ENCODE results near the gene TMEM165. TPM values are rescaled to one million over a fixed set of nuclear protein-coding genes. Genes with fewer than 3 reads are reported as not detected.

TMEM165 gene
- total and polyA plus RNA-seq, 3 donors from 2014 or later = 39.9 to 122 (median 94.8) TPM

GRCh38 chr4:55367084-55367722, 28.6 kb upstream of the TMEM165 start:
- Histone ChIP-seq H3K27ac (no peak overlapping the region), H3K27me3 (no peaks in the 10 kb centered on the region), H3K9me3 (no peaks in the 10 kb centered on the region), H3K4me1 (no peaks in the 10 kb centered on the region), H3K36me3 (ENCODE audit: low read depth, missing control alignments) (no peaks in the 10 kb centered on the region), H3K4me3 (no peak overlapping the region)
- no peak for DNase-seq
- TF ChIP-seq CTCF (IDR thresholded peaks at IDR 0.05) (no peak), POLR2A (IDR thresholded peaks at IDR 0.05) (no peak)
- 85 to 90% methylated on average over 6 of the region's 6 CpGs for WGBS, 2 donors
- intact Hi-C loops (cut with DNase I; ENCODE audit: low total_unique reads) = no loop called here

GRCh38 chr4:55369968-55370367, 25.8 kb upstream of the TMEM165 start:
- intact Hi-C loops (cut with DNase I; ENCODE audit: low total_unique reads) = no loop called here
- H3K36me3 ChIP-seq (ENCODE audit: low read depth, missing control alignments) = no peaks in the 10 kb centered on the region
- no peaks in the 10 kb centered on the region for H3K27me3 ChIP-seq
- no peak overlapping the region for H3K27ac ChIP-seq
- 84 to 97% methylated on average over 2 of the region's 2 CpGs for WGBS, 2 donors
- no peaks in the 10 kb centered on the region for H3K9me3 ChIP-seq
- no peak overlapping the region for H3K4me3 ChIP-seq
- no peak for DNase-seq
- H3K4me1 ChIP-seq = no peaks in the 10 kb centered on the region
- no peak for TF ChIP-seq CTCF (IDR thresholded peaks at IDR 0.05)
- no peak for TF ChIP-seq POLR2A (IDR thresholded peaks at IDR 0.05)

GRCh38 chr4:55372259-55372658, 23.5 kb upstream of the TMEM165 start:
- TF ChIP-seq CTCF (IDR thresholded peaks at IDR 0.05) = no peak
- TF ChIP-seq POLR2A (IDR thresholded peaks at IDR 0.05) = no peak
- no peak for DNase-seq
- Histone ChIP-seq H3K27me3 (no peaks in the 10 kb centered on the region), H3K9me3 (no peaks in the 10 kb centered on the region), H3K4me3 (no peak overlapping the region), H3K36me3 (ENCODE audit: low read depth, missing control alignments) (no peaks in the 10 kb centered on the region), H3K4me1 (no peaks in the 10 kb centered on the region), H3K27ac (no peak overlapping the region)
- WGBS, 2 donors = 70 to 78% methylated on average over 7 of the region's 7 CpGs
- intact Hi-C loops (cut with DNase I; ENCODE audit: low total_unique reads) = no loop called here

GRCh38 chr4:55373461-55373860, 22.3 kb upstream of the TMEM165 start:
- no peak overlapping the region for H3K4me3 ChIP-seq
- no peaks in the 10 kb centered on the region for H3K36me3 ChIP-seq (ENCODE audit: low read depth, missing control alignments)
- WGBS, 2 donors = 100% methylated on average over 1 of the region's 1 CpG
- H3K27ac ChIP-seq = no peak overlapping the region
- no peaks in the 10 kb centered on the region for H3K27me3 ChIP-seq
- no peak for DNase-seq
- intact Hi-C loops (cut with DNase I; ENCODE audit: low total_unique reads) = no loop called here
- TF ChIP-seq CTCF (IDR thresholded peaks at IDR 0.05) = no peak
- no peaks in the 10 kb centered on the region for H3K4me1 ChIP-seq
- H3K9me3 ChIP-seq = no peaks in the 10 kb centered on the region

- Histone ChIP-seq H3K27me3 (no peaks in the 10 kb centered on the region), H3K36me3 (ENCODE audit: low read depth, missing control alignments) (no peaks in the 10 kb centered on the region), H3K4me3 (no peak overlapping the region), H3K4me1 (no peaks in the 10 kb centered on the region), H3K27ac (no peak overlapping the region), H3K9me3 (no peaks in the 10 kb centered on the region)
- WGBS, 2 donors = 85% methylated on average over 2 of the region's 2 CpGs
- TF ChIP-seq CTCF (IDR thresholded peaks at IDR 0.05) = no peak
- TF ChIP-seq POLR2A (IDR thresholded peaks at IDR 0.05) = no peak
- intact Hi-C loops (cut with DNase I; ENCODE audit: low total_unique reads) = no loop called here
- DNase-seq = no peak
These were observed 19.1 kb upstream of the TMEM165 start for GRCh38 chr4:55376698-55377097.
